ENCODE results near the gene PDGFB.

DNA sequence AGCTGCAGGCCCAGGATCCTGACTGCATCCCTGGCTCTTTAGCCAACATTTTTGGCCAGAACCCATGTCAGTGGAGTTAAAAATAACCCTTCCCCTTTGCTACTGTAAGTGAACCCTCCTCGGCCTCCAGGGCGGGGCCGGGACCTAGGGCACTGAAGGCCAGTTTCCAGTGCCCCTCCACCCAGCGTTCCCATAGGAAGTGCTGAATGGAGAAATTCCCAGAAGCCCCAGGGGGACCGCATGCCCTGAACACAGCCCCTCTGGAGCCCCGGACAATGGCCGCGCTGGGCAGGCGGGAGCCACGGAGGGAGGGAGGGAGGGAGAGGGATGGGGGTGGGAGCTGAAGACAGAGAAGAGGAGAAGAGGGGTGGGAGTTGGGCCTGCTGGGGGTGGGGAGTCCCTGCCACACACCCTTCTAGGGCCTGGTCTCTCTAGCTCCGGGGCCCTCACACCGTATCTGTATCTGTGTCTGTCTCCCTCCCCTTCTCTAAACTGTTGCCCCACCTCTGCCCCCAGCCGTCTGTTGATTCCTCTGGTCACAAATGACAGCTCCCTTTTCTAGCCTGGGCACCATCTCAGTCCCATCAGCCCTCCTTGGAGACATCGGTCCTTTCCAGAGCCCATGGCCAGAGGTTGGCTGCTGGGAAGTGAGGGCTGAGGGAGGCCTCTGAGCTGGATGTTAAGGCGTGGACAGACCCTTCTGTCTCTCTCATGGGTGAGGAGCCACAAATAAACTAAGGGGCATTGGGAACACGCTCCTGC lies 10.9 kb downstream of the PDGFB start:
- TF ChIP-seq POLR2A (IDR thresholded peaks at IDR 0.05): no peak
- TF ChIP-seq CTCF (IDR thresholded peaks at IDR 0.05 in 8 of 11, conservative IDR thresholded peaks at IDR 0.05 in 3 of 11): no peak
